ENCODE results near the gene RBM7.

RBM7 gene, protein sequence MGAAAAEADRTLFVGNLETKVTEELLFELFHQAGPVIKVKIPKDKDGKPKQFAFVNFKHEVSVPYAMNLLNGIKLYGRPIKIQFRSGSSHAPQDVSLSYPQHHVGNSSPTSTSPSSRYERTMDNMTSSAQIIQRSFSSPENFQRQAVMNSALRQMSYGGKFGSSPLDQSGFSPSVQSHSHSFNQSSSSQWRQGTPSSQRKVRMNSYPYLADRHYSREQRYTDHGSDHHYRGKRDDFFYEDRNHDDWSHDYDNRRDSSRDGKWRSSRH

DNA sequence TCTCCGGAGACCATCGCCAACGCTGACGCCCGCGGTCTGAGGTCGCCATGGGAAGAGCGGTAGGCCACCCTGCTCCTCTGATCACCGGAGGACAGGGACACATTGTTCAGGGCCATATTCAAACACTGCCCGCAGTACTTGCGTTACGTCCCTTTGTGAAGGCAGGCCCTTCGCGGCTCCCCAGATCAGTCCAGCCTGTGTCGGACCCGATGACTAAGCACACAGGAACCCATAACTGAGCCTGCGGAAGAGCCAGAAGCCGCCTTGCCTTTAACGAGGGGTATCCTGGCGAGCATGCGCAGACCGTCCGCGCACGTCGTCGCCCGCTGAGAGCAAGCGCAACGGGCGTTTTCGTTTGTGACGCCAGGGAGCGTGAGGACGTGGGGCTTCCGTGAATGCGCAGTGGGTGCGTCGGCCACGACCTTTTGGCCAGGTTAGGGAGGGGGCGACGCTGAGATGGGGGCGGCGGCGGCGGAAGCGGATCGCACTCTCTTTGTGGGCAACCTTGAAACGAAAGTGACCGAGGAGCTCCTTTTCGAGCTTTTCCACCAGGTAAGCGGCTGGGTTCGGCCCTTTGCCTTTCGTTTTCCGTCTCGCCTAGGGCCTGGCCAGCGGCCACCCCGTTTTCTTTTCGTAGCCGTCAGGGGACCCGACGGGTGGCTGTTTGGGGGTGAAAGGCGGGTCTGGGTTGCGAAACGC lies at the start of gene RBM7, which contains the start of gene C11orf71:
Gene RBM7, plus strand, starts transcription at position 451 of the 699 bp plus-strand sequence. Its CDS starts 6 bp downstream, at position 457.
Gene C11orf71, minus strand, starts transcription at position 296 of the 699 bp plus-strand sequence. Its CDS starts 180 bp downstream, at position 116.
- peak; percentile 98 for DNase-seq
- ATAC-seq, result peak; percentile 95

DNA sequence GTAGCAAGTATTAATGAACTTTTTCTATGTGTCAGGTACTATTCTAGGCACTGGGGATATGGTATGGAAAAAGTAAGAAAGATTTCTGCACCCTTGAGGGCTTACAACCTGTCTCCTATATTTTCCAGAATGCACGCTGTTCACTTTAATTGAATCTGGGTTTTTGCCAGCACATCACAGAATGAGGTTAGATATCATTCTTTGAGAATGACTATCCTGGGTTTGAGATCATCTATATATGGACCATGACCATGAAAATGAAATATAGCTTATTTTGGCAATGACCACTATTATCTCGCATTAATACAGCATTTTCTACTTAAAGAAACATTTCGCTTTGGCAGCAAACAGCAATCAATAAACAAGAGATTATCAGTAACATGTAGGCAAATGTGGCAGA lies 47.0 kb upstream of the RBM7 start:
- ATAC-seq (no peak), DNase-seq (no peak)

DNA sequence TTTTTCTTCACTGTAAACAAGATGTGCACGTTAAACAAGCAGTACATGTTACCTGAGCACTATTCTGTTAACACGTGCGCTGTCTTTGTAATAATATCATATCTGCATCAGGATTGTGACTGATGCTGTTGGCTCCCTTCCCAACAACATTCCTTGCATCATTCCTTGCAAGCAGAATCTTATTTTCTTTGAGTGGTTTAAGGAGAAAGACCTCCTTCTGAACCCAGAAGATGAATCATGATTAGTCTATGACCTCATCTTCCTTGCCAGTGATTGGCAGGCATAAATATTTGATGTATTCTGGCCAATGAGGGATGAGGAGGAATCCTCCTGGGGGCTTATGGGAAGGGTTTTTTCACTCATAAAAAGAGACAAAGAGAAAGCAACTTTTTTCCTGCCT lies 46.4 kb upstream of the RBM7 start:
- ATAC-seq, result no peak
- DNase-seq, result no peak

DNA sequence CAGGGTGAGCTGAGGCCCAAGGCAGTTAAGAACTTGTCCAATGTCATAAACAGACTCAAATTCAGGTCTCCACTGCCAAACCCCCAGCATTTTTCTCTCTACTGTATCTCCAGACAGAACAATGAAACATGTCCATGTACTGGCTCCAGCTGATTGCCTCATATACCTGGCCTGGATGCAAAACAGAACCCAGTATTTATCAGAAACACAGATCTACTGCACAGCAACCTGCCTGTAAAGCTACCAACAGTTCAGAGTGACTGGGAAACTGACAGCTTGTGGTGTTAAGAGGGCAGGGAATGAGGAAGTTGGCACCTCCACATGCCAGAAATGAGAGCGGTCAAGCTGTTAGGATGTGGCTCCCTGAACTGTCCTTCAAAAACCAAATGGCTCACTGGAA lies 41.8 kb upstream of the RBM7 start:
- DNase-seq (no peak), ATAC-seq (no peak)

DNA sequence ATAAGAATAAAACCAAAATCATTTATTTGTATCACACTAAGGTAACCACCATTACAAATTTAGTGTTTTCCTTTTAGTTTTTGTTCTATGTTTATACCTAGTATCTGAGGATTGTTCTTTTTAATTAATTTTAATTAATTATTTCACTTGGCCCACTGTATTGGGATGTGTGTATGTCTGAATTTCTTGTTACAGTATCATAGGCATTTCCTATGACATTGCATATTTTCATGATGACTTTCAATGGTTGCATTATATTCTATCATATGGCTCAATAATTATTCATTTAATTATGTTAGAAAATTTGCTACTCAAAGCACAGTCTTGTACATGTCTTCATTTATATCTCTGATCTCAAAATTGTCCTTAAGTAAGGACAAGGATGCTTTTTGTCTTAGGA lies 41.1 kb upstream of the RBM7 start:
- ATAC-seq (no peak), DNase-seq (no peak)

DNA sequence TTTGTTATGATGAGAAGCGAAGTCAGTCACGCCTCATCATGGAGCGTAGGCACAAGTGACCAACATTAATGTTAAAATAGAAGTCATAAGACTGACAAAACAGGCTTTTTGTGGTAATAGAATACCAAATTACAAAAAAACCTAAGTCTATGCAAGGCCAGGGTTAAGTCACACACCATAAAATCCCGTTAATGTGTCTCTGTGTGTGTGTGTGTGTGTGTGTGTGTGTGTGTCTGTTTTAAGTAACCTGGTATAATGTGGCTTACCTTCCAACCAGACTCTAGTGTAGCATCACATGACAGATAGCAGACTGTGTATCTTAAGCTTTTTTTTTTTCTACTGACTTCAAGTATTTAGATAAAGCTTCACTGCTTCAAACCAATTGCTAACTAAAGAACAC lies 38.1 kb upstream of the RBM7 start:
- no peak for DNase-seq
- no peak for ATAC-seq

DNA sequence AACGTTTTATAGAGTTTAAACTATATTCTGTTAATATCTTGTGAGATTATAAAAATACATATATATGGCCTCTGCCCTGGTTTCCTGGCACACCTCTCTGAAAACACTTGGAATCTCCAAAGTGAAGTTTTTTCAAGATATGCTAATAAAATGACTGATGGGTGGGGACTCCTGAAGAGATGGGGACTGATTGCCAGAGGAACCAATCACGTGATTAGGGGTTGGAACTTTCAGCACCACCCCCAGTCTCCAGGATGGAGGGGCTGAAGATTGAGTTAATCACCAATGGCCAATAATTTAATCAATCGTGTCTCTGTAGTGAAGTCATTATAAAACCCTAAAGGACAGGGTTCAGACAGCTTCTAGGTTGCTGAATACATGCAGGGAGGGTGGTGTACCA lies 37.5 kb upstream of the RBM7 start:
- no peak for ATAC-seq
- DNase-seq, result no peak

DNA sequence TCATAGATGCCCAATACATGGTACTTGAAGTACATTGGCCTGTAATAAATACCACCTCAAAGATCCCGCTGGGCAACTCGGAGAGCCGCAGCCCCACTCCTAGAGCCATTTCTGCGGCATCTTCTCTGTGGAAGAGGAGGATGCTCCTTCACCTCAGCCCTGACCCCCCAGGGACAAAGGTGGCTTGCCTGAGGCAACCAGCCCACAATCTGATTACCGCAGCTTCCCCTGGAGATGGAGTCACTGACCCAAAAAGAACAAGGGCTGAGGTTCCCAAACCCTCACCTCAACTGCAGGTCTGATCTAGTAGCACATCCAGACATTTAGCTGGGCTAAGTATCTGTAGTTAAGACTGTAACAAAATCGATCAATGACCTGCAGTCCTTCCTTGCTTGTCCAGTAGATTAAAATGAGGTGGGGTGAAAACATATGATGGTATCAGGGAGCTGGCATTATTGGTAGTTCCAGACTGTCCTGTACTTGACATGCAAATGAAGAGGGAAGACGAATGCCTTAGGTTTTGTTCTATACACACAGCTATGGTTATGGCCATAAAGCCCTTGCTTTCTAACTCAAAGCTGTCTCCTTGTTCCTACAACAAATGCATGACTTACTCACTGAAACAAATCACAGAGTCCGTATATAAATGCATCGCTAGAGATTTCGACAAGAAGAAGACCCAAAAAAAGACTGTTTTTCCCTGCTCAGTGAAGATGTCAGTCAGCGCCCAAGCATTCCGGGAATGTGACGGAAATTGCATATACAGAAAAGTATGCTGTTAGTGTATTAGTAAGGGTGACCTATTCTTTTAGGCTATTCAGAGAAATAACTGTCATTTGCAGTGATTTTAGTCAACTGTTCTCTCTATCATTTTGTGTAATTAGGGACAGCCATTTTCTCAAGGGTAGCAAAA lies 33.9 kb upstream of the RBM7 start:
- ATAC-seq (no peak), DNase-seq (no peak)

DNA sequence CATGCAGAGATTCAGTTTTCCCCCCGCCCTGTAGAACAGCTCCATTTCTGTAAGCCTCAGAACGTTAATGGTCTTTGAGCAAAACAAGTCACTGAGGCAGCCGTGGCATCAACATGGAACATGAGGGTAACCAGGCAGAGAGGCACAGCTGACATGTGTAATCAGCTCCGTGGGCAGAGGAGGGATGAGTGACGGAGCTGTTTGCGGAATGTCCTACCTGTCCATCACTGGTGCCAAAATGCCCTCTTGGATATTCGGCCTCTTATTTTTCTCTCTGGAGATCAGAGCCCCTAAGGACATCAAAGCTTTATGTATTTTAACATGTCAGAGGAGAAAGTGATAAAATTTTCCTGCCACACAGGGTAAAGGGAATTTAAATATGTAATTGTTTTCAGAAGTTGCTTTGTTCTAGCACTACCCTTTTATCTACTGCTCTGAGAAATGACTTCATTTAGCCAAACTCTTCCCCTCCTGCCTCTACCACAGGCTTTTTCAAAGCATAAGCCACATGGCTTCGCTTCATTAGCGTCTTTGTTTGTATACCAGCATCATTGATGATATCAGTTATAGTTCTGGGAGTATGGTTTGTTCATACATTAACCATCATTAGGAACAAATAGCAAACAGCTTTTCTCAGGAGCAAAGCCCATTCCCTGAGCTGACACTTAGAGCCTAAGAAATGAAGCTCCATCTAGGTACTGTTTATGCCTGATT lies 33.1 kb upstream of the RBM7 start:
- no peak for DNase-seq
- no peak for ATAC-seq

DNA sequence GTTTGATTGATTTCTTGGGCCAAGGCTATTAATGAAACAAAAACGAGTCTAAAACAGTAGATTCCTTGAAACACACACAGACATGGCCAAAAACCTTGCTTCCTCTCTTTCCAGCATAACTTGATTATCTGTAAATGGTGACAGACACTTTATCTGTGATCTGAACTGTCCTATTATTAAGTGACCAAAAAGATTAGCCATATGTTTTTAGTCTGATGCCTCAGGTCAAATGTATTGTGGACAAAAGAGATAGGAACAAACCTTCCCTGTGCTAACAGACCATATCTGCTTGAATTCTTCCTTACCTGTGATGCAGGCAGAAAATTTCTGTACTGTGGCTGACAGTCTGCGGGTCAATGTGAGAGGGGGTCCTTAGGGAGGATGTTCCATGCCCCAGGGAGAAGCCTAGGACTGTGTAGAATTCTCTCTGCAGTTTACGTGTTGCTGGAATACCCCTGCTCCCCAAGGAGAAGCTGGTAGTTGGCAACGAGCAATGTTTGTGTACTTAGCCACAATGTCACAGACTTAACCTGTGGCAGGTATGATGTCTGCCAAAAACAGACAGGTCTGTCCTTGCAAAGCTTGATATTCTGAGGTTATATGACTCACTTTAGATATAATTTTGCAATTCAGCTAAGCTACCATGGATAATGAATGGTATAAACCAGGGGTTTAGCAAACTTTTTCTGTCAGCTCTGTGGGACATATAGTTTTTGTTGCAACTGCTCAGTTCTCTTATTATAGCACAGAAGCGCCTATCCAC lies 31.4 kb upstream of the RBM7 start:
- DNase-seq (no peak), ATAC-seq (no peak)

DNA sequence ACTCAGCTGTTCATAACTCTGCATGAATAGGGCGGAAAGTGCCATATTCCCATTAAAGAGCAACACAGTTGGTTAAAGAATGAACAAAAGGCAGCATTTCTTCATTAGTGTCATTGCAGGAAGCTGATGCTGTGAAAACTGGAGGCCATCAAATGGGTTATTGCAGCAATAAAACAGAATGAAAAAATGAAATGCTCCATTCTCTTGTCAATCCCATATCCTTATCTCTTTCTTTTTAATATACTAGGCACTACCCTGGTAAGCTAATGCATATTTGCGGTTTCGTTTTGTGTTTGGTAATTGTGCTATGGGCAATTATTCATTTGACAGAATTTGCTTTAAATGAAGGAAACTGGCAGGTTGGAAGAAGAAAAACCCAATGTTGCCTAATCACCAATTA lies 25.4 kb upstream of the RBM7 start:
- ATAC-seq (no peak), DNase-seq (no peak)

DNA sequence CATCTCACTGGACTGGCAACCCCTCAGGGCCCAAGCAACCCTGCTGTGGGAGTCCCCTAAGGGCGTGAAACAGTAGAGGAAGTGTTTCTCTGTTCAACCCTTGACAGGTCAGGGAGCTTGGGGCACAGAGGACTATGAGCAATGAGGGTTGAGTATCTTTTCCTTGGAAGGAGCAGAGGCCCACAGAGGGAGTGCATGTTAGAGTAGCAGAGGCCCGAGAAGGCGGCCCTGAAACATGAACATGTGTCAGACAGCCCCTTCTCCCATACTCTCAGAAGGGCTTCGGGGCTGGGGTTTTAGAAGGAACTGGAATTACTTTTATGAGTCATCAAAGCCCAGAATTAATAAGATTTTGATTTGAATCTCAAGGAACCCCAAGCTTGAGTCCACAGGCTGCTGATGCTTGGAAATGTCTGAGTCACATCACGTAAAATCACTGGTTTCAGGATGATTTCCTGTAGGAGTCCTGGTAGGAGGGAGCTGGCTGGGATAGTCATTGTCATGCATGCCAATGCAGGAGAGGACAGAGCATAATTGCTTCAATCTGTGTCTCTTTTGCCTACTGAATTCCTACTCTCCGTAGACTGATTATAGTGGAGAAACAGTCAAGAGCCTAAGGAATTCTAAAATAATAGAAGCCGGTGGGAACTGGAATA lies 22.7 kb upstream of the RBM7 start:
- no peak for ATAC-seq
- no peak for DNase-seq

DNA sequence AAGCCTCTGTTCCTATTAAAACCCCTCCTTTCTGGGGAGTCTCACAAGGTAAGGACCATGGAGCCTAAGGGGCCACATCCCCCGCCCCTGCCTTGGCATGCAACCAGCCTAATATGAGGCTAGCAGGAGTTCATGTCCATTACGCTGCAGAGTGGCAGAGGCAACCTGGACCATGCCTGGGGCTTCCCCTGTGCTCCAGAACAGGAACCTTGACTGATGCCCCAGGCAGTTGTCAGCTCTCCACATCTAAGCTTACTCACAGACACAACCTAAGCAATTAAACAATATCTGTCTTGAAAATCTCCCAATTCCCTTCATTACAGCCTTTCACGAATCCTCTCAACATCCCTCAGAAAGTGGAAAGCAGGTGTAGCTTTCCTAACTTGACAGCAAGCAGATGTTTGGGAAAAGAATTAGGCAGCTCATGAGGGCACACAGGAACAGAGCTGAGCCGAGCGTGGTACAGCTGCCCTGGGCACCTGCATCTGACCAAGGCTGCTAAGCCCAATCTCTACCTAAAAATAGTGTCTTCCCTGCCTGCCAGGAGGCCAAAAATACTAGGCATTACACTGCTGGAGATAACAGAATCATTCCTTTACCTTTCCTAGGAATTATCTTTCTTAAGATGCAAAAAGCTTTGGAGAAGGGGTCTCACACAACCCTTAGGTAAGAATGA lies 20.9 kb upstream of the RBM7 start:
- ATAC-seq (no peak), DNase-seq (no peak)

DNA sequence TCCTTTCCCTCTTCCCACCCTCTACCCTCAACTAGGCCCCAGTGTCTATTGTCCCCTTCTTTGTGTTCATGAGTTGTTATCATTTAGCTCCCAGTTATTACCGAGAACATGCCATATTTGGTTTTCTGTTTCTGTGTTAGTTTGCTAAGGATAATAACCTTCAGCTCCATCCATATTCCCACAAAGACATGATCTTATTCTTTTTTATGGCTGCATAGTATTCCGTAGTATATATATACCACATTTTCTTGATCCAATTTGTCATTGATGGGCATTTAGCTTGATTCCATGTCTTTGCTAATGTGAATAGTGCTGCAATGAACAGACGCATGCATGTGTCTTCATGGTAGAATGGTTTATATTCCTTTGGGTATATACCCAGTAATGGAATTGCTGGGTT lies 18.0 kb upstream of the RBM7 start:
- no peak for ATAC-seq
- no peak for DNase-seq

DNA sequence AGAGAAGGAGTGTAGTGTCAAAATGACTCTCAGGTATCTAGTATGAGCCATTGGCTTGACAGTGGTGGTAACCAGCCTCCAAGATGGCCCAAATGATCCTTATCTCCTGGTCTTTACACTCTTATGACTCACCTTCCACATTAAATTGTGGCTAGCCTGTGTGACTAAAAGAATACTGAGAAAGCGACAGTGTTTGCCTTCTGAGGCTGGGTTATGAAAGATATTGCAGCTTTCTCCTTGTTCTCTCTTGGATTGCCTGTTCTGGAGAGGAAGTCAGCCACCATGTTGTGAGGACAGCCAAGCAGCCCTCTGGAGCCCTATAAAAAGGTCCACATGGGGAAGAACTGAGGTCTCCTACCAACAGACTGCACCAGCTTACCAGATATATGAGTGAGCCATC lies 16.0 kb upstream of the RBM7 start:
- ATAC-seq, result no peak
- DNase-seq, result no peak

DNA sequence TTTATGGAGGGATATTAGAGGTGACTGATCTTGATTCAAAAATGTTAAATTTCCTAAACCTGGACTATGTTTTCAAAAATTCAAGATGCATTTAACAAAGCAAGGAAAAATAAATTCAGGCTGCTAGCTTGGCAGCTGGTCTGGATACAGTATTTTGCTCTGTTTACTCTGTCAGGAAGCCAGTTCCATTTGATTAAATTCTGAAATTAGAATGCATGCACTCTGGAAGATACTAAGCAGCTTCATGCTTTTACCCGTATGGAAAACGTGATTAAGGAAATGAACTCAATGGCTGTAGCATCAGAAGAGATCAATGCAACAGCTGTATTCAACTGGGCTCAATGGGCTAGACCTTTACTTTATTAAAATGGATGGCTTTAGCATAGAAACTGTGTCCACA lies 14.3 kb upstream of the RBM7 start:
- ATAC-seq, result no peak
- no peak for DNase-seq

DNA sequence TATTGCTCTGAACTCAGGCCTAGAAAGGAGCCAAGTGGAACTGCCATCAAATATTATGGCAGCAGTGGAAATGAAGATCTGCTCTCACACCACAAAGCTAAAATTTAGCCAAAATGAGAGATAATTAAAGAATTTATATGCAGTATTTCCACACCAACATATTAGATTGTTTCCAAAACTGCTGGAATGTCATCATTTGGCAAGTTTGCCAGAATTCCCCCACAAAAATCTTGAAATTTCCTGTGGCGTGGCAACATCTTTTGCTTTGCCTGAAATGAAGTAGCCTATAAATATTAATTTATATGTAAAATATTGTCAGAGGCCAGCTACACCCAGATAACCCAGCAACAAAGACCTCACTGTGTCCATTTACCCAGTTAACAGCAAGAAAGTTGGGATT lies 13.9 kb upstream of the RBM7 start:
- ATAC-seq (no peak), DNase-seq (no peak)

DNA sequence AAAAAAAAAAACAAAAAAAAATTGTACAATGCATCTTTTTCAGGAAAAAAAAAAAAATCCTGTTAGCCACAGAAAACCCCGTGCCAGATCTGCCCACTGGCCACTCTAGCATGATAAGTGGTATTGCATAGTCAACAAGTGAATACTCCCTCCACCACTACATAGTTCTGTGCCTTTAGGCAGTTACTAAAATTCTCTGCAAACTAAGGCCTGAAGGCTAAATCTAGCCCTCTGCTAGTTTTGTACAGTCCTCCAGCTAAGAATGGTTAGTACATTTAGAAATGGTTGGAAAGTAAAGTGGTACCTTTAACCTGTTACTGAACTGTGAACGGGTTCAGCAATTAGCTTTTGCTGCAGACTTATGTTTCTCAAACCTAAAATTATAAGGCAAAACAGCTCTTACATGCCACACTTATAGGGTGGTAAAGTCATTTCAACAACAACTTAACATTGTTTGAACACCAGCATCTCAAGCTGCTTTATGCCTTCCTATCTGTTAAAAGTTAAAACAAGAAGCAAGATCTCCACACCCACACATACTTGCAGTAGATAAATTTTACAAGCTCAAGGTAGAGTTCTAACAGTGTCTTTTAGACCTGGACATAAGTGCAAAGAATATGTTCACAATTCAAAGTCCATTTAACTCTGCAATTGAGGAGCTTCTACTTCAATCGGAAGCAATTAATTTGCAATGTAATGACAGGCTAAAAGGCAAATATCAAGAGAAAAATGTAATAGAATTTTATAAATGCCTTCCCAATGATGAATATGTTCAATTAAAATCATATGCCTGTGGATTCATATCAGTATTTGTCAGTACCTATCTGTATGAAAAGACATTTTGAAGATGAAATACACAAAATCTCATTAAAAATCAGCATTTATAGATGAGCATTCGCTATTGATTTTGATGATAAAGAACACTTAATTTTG lies 7.5 kb upstream of the RBM7 start:
- ATAC-seq, result no peak
- no peak for DNase-seq

DNA sequence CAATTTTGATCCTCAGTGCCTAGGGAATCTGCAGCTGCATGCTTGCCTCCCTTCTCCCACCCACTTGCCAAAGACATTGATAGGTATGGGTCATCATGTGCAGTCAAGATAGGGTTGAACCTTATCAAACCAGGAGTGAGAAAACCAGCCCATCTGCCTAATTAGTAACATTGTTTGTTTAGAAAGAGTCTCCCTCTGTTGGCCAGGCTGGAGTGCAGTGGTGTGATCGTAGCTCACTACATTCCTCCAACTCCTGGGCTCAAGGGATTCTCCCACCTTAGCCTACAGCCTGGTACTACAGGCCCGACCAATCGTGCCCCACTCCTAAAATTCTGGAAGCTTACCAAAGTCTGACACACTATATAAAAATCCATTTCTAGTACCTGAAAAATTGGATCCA lies 4.7 kb upstream of the RBM7 start:
- no peak for ATAC-seq
- DNase-seq, result no peak
